Activated CD8-positive, alpha-beta T cell treated with anti-CD3 and anti-CD28 coated beads for 36 hours (primary cell): ENCODE results near the gene PTPRJ. TPM values are rescaled to one million over a fixed set of nuclear protein-coding genes. Genes with fewer than 3 reads are reported as not detected.

ENCODE experiments used
- ATAC-seq: fragments of 200-7000 bp; cut with Tn5 transposase; one replicate; pipeline ENCODE4 v1.10.0; 2021; ENCODE audit warnings: mild to moderate bottlenecking, moderate library complexity
- CTCF ChIA-PET: fragments of 350-600 bp; sonication (Branson Sonifier 250); formaldehyde crosslinking; loops from one replicate; lab custom pipeline; 2021; ENCODE audit warnings: antibody characterized with exemption; lab: Charles Lee
- POLR2A ChIA-PET: fragments of 350-600 bp; sonication (Branson Sonifier 250); formaldehyde crosslinking; loops from one replicate; lab custom pipeline; 2021; ENCODE audit warnings: antibody characterized with exemption; lab: Charles Lee
- DNase-seq: peaks from one replicate; pipeline ENCODE4 v3.0.0-alpha.2; 2020
- H3K27ac Mint-ChIP-seq: one replicate; pipeline ENCODE4 v1.8.0; 2021; ENCODE audit warnings: mild to moderate bottlenecking, mixed read lengths
- H3K27me3 Mint-ChIP-seq: one replicate; pipeline ENCODE4 v1.8.0; 2021; ENCODE audit warnings: mixed read lengths
- H3K36me3 Mint-ChIP-seq: one replicate; pipeline ENCODE4 v1.8.0; 2021; ENCODE audit warnings: low read depth, mixed read lengths
- H3K4me1 Mint-ChIP-seq: one replicate; pipeline ENCODE4 v1.8.0; 2021; ENCODE audit warnings: low read depth, mixed read lengths
- H3K4me3 Mint-ChIP-seq: one replicate; pipeline ENCODE4 v1.8.0; 2021; ENCODE audit warnings: mild to moderate bottlenecking, moderate library complexity, mixed read lengths
- H3K9me3 Mint-ChIP-seq: one replicate; pipeline ENCODE4 v1.8.0; 2021; ENCODE audit warnings: mixed read lengths
- intact Hi-C: fragments of 100-400 bp; cut with micrococcal nuclease; formaldehyde crosslinking; loops from one replicate; pipeline ENCODE4 v1.10.0; 2022
- total RNA-seq, 2 experiments: library from RNA; stranded (reverse); gene quantifications; one replicate each; pipeline ENCODE4 v1.2.3, GENCODE V29; 2021
- TF ChIP-seq, protein P1 (sequence below): fragments of 200-600 bp; IDR thresholded peaks from one replicate; pipeline ENCODE4 v1.8.0; 2022; ENCODE audit warnings: antibody characterized with exemption, mild to moderate bottlenecking

The PTPRJ gene
- total RNA-seq, 2 experiments from 2014 or later, result 21.5 to 23.4 TPM

DNA sequence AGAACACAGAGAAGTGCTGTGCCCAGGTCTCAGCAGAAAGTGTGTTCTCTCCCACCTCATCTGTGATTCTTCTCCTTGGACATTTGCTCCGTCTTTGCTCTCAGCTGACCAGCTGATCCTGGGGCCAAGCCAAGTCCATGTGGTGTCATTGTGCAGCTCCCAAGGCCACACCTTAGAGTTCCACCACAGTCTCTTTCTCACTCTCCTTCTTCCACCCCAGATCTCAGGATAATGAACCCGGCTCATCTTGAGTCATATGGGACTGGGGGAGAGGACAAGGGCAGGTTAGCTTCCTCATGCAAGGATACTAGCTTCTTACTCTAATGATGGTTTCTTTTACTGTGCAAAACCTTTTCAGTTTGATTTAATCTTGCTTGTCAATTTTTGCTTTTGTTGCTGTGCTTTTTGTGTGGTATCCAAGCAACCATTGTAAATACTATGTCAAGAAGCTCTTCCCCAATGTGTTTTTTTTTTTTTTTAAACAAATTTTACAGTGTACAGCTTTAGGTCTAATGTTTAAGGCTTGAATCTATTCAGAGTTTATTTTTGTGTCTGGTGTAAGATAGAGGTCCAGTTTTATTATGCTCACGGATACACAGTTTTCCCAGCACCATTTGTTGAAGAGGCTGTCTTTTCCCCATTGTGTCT, 161.2 kb downstream of the PTPRJ start:
- H3K27me3 Mint-ChIP-seq, result no peaks in the 10 kb centered on the region
- peaks cover 30% of the 10 kb centered on the region for H3K36me3 Mint-ChIP-seq
- TF ChIP-seq, protein P1, sequence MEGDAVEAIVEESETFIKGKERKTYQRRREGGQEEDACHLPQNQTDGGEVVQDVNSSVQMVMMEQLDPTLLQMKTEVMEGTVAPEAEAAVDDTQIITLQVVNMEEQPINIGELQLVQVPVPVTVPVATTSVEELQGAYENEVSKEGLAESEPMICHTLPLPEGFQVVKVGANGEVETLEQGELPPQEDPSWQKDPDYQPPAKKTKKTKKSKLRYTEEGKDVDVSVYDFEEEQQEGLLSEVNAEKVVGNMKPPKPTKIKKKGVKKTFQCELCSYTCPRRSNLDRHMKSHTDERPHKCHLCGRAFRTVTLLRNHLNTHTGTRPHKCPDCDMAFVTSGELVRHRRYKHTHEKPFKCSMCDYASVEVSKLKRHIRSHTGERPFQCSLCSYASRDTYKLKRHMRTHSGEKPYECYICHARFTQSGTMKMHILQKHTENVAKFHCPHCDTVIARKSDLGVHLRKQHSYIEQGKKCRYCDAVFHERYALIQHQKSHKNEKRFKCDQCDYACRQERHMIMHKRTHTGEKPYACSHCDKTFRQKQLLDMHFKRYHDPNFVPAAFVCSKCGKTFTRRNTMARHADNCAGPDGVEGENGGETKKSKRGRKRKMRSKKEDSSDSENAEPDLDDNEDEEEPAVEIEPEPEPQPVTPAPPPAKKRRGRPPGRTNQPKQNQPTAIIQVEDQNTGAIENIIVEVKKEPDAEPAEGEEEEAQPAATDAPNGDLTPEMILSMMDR, result no peak
- intact Hi-C loops, result no loop called here
- ATAC-seq (no peak), DNase-seq (no peak)
- no peaks in the 10 kb centered on the region for H3K9me3 Mint-ChIP-seq
- CTCF ChIA-PET, result no interaction called here
- POLR2A ChIA-PET, result no interaction called here
- no peak overlapping the region for H3K27ac Mint-ChIP-seq
- H3K4me1 Mint-ChIP-seq, result no peaks in the 10 kb centered on the region
- H3K4me3 Mint-ChIP-seq, result no peak overlapping the region

DNA sequence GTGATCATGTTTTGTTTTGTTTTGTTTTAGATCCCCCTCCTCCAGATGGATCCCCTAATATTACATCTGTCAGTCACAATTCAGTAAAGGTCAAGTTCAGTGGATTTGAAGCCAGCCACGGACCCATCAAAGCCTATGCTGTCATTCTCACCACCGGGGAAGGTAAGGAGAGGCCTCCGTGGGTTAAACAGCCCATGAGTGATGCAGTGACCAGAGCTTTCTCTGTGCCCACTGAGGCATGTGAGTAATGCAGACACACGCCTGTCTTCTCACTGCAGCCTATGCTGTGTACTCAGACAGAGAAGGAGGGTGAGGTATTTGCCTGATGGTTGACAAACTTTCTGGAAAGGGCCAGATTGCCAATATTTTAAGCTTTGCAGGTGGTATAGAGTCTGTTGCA, 162.5 kb downstream of the PTPRJ start:
- intact Hi-C loops, result no loop called here
- no peaks in the 10 kb centered on the region for H3K27me3 Mint-ChIP-seq
- CTCF ChIA-PET, result interaction anchor here (1.2 kb wide), 1 partner anchor 22 kb away, joined by 3 read pairs; no protein-coding TSS in a partner anchor
- H3K27ac Mint-ChIP-seq, result no peak overlapping the region
- TF ChIP-seq, protein P1, result no peak
- ATAC-seq (no peak), DNase-seq (no peak)
- POLR2A ChIA-PET, result no interaction called here
- H3K9me3 Mint-ChIP-seq, result no peaks in the 10 kb centered on the region
- H3K36me3 Mint-ChIP-seq, result peaks cover 24% of the 10 kb centered on the region
- H3K4me3 Mint-ChIP-seq, result no peak overlapping the region
- no peaks in the 10 kb centered on the region for H3K4me1 Mint-ChIP-seq

DNA sequence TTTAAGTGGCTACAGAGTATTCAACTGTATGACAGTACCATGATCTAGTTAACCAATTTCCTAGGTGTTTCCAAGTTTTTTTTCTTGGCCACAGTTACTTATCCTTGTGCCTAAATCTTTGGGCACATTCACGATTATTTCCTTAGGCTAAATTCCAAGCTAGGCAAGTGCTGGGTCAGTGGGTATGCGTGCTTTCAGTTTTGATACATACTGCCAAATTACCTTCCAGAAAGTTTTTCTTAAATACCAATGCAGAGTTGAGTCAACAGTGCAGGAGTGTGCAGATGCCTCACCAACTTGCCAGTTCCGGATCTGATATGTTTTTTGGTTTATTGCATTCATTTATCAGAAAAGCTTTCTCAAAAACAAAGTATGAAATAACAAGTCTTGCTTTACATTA, 168.4 kb downstream of the PTPRJ start:
- Mint-ChIP-seq H3K36me3 (peaks cover 44% of the 10 kb centered on the region), H3K27ac (no peak overlapping the region), H3K4me1 (no peaks in the 10 kb centered on the region), H3K27me3 (no peaks in the 10 kb centered on the region), H3K9me3 (peaks cover 11% of the 10 kb centered on the region), H3K4me3 (no peak overlapping the region)
- TF ChIP-seq, protein P1, result no peak
- intact Hi-C loops, result no loop called here
- CTCF ChIA-PET, result interaction anchor here (1.1 to 1.4 kb wide), 2 partner anchors 24 to 29 kb away, joined by 4 read pairs; no protein-coding TSS in a partner anchor
- POLR2A ChIA-PET, result no interaction called here
- ATAC-seq (no peak), DNase-seq (no peak)

DNA sequence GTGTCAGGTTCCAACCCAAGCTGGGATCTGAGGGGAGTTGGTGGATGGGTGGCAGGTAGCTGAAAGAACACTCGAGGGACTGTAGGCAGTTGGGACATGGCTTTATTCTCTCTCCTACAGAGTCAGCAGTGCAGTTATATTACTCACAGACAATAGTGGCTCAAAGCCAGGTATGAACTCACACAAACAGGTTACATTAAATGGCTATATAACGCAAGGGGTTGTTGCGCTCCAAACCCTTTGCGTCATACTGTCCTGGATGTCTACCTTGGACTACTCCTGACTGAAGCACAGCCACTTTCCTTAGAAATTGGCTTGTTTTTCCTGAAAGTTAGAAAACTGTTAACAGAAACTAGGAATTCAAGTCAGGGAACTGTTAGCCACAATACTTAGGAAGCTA, 169.9 kb downstream of the PTPRJ start:
- Mint-ChIP-seq H3K4me3 (no peak overlapping the region), H3K27me3 (no peaks in the 10 kb centered on the region), H3K27ac (no peak overlapping the region), H3K9me3 (peaks cover 14% of the 10 kb centered on the region), H3K4me1 (no peaks in the 10 kb centered on the region), H3K36me3 (peaks cover 45% of the 10 kb centered on the region)
- ChIA-PET CTCF (no interaction called here), POLR2A (no interaction called here)
- DNase-seq (no peak), ATAC-seq (no peak)
- intact Hi-C loops, result no loop called here
- TF ChIP-seq, protein P1, result no peak

DNA sequence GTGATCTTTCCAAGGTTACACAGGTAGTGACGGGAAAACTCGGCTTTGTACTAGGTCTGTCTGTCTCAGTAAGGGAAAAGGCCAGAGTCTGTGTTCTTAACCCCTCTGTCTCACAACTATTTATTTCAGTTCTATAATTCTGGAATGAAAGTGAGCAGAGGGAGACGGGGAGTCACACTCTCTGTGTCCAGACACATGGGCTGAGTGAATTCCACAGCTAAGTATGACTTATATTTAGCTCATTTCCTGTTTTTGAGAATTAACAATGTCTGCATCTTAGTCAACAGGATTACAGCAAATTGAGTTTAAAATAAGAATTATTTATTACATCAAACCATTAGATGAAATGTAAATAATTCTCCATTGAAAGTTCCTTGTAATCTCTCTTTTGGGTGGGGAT, 173.8 kb downstream of the PTPRJ start:
- no peaks in the 10 kb centered on the region for H3K4me1 Mint-ChIP-seq
- TF ChIP-seq, protein P1, result no peak
- ATAC-seq (no peak), DNase-seq (no peak)
- peaks cover 14% of the 10 kb centered on the region for H3K9me3 Mint-ChIP-seq
- H3K36me3 Mint-ChIP-seq, result peaks cover 61% of the 10 kb centered on the region
- H3K27ac Mint-ChIP-seq, result no peak overlapping the region
- intact Hi-C loops, result no loop called here
- ChIA-PET POLR2A (no interaction called here), CTCF (interaction anchor here (1.7 kb wide), 1 partner anchor 19 kb away, joined by 6 read pairs; no protein-coding TSS in a partner anchor)
- no peak overlapping the region for H3K4me3 Mint-ChIP-seq
- no peaks in the 10 kb centered on the region for H3K27me3 Mint-ChIP-seq
